T47D (cell line): ENCODE measurements around the gene TPD52L2.
A peak's percentile ranks its signal among the peaks of the same experiment; 100 is the strongest.

ENCODE experiments used
- DNase-seq, 2 experiments: peaks; one replicate each; pipeline versions ENCODE4 v3.0.0 to v3.0.0-alpha.2; 2011 to 2012; ENCODE audit warnings: low read depth in 1 of 2, low spot score in 1 of 2
- JUND ChIP-seq: IDR thresholded peaks from 2 replicates; pipeline ENCODE4 v1.6.1; 2012; ENCODE audit warnings: low read depth
- in situ Hi-C: cut with HindIII; loops from 2 replicates; pipeline ENCODE4 v1.10.0; 2016; ENCODE audit warnings: low sequenced_read_pairs, low pct_unique_long_range_greater_than_20kb

TPD52L2 gene

DNA sequence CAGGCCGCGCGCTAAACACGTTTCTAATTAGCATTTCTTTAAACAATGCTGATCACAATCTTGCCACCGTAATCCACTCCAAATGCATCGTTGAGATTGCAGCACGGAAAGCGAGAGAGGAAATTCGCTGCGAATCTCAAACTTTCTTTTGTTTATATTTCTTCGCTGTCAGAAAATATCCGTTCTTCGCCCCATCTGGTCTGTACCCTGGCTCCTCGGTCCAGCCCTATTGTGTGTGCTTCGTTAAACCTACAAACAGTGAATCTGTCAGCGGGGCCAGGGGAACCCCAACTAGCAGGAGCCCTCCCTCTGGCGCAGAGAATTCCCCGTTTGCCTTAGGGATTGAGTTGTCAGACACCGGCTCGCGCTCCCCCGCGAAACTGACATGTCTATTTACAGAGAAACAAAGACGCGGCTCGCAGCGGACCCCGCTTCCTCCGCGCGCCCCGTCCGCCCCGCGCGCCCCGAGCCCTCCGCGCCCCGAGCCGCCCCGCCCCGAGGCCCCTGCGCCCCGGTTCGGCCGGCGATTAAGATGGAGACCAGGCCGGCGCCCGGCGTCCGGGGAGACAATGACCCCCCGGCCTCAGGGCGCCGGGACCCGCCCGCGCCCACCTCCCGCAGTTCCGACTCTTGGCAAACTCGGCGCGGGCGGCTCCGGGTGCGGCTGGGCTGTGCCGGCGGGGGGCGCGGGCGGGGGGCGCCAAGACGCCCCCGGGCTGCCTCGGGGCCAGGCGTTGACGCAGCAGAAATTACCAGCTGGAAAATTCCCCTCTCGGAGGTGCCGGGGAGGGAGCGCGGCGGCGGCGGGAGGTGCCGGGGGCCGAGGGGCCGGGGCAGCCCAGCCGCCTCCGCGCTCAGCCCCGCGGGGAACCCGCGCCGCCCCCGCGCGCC, 34.9 kb upstream of the TPD52L2 start:
- in situ Hi-C loops, result no loop called here
- no peak for TF ChIP-seq JUND
- DNase-seq, result peak in 1 of 2 experiments; percentile 87

DNA sequence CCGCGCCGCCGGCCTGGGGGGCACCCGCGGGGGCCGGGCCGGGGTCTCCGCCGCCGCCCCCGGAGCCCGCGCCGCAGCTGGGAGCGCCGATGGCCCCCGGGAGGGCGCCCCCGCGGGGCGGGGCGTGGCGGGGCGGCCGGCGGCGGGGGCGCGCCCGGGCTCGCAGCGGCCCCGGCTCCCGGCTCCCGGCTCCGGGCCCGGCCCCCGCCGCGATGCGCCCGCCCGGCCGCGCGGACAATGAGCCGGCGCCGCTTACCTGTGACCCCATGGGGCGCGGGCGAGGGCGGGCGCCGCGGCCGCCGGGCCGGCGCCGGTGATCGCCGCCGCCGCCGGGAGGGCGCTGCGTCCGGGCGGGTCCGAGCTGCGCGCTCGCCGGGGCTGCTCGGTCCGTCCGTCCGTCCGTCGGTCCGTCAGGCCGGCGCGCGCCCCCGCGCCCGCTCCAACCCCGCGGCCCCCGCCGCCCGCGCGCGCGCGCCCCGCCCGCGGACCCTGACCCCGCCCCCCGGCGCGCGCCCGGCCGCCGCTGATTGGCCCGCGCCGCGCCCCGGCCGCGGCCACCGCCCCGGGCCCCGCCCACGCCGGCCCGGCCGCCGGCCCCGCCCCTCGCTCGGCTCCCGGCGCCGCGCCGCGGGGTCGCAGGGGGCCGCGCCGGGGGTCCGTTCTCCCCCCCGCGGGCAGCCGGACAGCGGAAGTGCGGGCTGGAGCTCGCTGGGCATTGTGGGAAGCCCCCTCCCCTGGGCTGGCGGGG, 34.1 kb upstream of the TPD52L2 start, which contains the start of gene ZBTB46:
ZBTB46 (minus strand) TSS at position 424 of the 748 bp plus-strand sequence. CDS start 40,507 bp downstream, outside the sequence.
- no peak for TF ChIP-seq JUND
- in situ Hi-C loops, result no loop called here
- DNase-seq, result peak; percentile 78 to 99

DNA sequence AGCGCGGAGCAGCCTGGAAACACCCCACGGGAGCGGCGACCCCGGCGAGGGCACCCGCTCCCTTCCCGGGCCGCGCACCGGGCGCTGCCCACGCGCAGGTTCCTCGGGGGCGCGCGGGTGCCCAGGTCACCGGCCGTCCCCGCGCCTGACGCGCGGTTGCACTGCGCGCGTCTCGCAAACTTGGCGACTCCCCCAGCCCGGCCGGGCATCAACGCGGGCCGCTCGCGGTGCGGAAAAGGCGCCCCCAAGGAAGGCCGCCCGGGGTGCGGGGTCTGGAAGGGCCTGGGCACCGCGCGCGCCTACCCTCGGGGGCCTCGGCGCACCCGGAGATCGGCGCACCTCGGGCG, 33.5 kb upstream of the TPD52L2 start:
- in situ Hi-C loops, result no loop called here
- DNase-seq, result peak in 1 of 2 experiments; percentile 44
- no peak for TF ChIP-seq JUND

DNA sequence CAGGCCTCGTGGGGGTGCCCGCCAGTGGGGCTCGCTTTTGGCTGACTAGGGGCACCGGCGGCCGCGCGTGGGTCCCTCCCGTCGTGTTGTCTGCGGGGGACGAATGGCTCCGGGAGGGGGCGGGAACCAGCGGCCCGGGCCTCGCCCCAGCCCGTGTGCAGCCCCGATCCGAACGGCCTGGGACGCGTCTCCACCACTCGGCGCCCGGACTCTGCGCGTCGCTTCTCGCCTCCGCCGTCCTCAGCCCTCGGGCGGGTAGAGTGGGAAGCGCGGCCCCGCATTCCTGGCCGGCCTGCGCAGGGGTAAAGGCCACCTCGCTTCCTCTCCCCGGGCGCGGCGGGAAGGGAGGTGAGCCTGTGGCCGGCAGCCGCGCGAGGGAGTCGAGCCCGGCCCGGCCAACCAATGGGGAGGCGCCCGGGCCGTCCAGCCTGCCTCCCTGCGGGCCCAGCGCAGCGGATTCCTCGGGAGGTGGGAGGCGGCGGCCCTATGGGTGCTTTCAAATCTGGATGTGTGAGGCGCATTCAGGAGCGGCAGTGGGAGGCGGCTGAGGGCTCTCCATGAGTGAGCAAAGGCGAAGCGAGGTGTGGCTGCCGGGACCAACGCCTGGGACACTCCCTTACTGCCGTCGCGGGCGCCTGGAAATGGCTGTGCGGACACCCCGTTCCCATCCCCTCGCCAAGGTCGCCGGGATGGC, 32.9 kb upstream of the TPD52L2 start:
- no peak for DNase-seq
- in situ Hi-C loops, result no loop called here
- no peak for TF ChIP-seq JUND

DNA sequence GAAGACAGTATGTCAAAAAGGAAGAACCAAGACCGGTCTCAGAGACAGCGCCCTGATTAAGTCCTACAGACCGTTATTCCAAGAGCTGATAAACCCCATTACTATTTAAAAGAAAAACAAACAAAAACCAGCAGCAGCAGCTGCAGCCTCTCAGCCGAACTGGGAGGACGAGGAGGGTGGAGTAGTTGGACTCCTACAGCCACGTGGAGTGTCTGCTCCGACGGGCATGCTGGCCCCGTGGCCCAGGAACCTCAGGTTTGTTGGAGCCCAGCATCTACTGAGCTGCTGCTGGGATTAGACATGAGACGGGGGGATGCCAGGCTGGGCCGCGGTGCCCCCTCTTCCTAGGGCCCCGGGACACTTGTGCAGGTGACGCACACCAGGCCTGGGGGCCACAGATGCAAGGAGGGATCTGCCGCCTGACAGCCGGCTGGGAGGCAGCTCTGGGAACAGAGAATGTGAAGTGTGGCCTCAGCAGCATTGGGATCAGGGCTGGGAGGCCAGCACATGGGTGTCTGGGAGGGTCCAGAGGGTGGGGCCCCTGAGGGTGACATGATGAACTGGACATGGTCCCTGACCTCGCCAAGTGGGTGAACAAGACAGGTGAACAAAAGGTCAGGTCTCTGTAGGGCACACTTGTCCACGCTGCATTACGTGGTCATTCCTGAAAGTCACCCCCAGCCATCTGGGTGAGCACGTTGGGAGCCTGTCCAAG, 31.1 kb upstream of the TPD52L2 start:
- TF ChIP-seq JUND, result no peak
- DNase-seq, result no peak
- in situ Hi-C loops, result no loop called here

DNA sequence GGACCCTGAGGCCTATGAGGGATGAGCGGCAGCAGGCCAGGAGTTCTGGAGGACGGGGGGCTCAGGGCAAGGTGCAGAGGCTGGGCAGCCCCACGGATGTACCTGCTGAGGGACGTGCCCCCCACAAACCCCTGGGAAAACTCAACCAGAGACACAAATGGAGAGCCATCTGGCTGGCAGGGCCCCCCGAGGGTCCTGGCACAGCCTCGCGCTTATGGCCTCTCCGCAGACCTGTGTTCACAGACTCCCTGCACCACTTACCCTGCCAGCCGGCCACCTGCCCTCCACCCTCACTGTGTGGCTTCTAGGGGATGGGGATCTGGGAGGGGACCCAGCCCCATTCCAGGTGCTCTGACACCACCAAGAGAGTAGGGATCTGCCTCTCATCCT, 30.6 kb upstream of the TPD52L2 start:
- no peak for DNase-seq
- in situ Hi-C loops, result no loop called here
- TF ChIP-seq JUND, result no peak

DNA sequence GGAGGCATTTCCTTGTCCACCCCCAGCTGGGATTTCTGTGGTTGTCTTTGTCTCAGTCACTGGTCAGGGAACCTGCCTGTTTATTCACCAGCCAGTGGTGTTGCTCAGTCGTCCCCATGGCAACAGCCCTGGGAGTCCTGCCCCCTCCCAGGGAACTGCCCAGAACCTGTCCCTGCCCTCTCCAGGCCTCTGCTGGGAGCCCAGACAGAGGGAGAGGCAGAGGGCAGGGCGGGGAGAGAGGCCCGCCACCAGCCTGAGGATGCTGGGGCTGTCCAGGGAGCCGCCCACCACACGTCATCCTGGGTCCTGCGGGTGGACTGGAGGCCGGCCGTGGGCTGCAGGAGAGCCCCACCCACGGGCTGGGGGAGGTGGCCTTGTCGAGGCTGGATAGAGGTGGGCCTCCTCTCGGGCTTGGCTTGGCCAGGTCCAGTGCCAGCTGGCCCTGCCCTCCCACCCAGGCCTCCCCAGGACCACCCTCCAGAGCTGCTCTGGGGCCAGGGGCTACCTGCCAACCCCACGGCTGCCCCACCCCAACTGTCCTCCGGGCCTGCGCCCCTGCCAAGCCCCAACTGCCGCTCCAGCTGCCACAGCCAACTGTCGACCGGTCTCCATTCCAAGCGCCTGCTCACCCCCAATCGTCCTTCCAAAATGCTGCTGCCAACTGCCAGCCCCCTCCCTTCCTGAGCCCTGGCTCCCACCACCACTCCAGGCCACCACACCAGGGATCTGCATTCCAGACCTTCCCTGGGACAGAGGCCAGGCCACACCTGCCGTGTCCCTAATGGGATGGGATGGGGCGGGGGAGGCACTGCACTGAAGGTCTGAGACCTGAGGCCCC, 29.8 kb upstream of the TPD52L2 start:
- peak; percentile 99 to 100 for DNase-seq
- in situ Hi-C loops, result no loop called here
- TF ChIP-seq JUND, result no peak

DNA sequence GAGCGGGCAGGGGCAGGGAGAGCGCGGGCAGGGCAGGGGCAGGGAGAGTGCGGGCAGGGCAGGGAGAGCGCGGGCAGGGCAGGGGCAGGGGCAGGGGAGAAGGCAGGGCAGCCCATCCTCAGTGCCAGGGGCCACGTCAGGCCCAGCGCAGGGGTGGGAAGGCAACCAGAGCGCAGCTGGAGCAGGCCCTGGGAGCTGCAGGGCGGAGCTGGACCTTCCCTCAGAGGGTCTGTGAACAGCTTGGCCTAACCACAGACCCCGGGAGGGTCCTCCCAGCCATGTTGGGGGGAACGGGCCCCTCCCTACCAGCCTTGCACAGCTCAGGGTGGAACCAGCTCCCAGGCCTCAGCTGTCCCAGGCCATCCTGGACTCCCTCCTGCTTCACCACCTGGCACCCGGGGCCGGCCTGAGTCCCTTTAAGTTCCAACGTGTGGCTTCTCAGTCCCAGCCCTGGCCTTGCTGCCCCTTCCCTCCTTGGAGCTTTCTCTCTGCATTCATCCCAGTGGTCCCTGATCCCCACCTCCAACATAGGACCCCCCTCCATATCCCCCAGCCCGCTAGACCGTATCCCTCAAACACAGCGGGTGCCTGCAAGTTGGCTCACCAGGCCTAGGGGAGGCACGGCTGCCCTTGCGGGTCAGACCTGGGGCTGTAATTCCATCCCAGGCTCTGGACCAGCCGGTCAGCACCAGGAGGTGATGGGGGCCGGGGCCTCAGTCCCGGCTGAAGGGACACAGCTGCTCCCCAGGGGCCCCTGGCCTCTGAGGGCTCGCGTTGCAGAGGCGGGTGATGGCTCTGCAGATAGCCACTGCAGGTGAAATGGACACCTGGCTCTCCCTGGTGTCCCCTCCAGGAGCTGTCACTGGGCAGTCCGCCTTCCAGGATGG, 28.4 kb upstream of the TPD52L2 start:
- no peak for TF ChIP-seq JUND
- DNase-seq, result no peak
- in situ Hi-C loops, result no loop called here

DNA sequence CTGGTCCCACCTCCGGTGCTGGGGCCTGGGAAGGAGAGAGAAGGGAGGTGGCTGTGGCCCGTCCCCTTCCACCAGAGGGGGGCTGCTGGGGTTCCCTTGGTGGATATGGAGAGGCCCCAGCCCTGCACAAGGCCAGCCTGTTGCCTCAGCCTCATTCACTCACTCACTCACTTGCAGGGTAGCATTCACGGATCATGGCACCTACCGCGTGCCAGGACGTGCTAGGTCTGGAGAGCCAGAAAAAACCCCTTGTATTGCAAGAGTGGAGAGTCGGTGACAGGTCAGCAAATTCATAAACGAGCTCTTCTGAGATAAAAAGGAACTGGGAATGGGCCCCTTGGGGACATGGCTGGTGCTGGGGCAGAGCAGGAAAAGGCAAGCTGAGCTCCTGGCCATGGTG, 27.6 kb upstream of the TPD52L2 start:
- no peak for TF ChIP-seq JUND
- DNase-seq, result no peak
- in situ Hi-C loops, result no loop called here

DNA sequence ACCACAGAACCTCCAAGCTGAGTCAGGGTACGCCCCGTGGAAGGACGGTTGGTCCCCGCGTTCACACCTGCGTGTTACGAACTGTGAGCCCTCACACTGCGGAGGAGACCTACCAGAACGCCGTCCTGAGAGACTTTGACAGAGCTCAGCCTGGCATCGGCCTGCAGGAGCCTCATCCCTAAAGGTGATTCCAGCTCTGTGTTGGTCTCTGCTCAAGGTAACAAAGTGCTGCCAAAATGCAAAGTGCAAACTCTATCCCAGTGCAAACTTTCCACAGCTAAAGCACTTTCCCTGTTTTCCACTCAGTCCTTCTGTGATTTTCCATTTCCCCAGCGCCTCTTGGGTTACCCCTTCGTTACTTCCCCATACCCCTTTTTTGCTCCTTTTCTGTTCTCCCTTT, 25.4 kb upstream of the TPD52L2 start:
- no peak for DNase-seq
- in situ Hi-C loops, result no loop called here
- TF ChIP-seq JUND, result no peak

DNA sequence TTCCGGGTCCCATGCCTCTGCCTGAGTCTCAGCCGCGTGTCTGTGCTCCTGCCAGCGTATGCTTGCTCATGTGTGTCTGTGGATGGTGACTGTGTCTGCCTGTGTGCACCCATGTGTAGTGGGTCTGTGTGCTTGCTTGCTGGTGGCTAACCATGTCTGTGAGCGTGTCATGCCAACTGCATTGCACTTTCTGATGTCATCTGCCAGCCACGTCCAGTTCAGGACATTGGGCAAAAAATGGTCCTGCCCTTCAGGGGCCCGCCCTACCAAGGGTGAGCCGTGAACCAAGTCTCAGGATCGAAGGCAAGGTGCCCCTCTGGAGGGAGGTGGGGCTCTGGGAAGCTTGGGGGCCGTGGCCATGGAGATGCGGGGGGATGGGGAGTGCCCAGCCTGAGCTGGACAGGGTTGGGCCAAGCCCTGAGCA, 24.7 kb upstream of the TPD52L2 start:
- in situ Hi-C loops, result no loop called here
- no peak for TF ChIP-seq JUND

More for the DNA sequence above, 24.7 kb upstream of the TPD52L2 start:
- no peak for DNase-seq
